WTC11 (cell line): ENCODE measurements around the gene KCNJ6. TPM values are rescaled to one million over a fixed set of nuclear protein-coding genes. Genes with fewer than 3 reads are reported as not detected.

ENCODE experiments used
- ATAC-seq: fragments of 200-7000 bp; cut with Tn5 transposase; 2 replicates; pipeline ENCODE4 v1.10.0; 2021; ENCODE audit warnings: mild to moderate bottlenecking, moderate library complexity
- CTCF ChIA-PET: fragments of 300-600 bp; sonication (Branson Sonifier 250); formaldehyde crosslinking; loops from one replicate; lab custom pipeline; 2021; ENCODE audit warnings: antibody characterized with exemption; lab: Charles Lee
- POLR2A ChIA-PET: fragments of 350-600 bp; sonication (Branson Sonifier 250); formaldehyde crosslinking; loops from one replicate; lab custom pipeline; 2021; ENCODE audit warnings: antibody characterized with exemption; lab: Charles Lee
- DNase-seq: peaks from one replicate; pipeline ENCODE4 v3.0.0; 2021; ENCODE audit warnings: low spot score
- H3K27ac Mint-ChIP-seq: 2 replicates; pipeline ENCODE4 v1.8.0; 2021; ENCODE audit warnings: mixed read lengths
- H3K27me3 Mint-ChIP-seq: 2 replicates; pipeline ENCODE4 v1.8.0; 2021; ENCODE audit warnings: low read depth, mild to moderate bottlenecking, moderate library complexity, mixed read lengths
- H3K36me3 Mint-ChIP-seq: 2 replicates; pipeline ENCODE4 v1.8.0; 2021; ENCODE audit warnings: mixed read lengths
- H3K4me1 Mint-ChIP-seq: 2 replicates; pipeline ENCODE4 v1.8.0; 2022; ENCODE audit warnings: mixed read lengths
- H3K4me3 Mint-ChIP-seq: 2 replicates; pipeline ENCODE4 v1.8.0; 2021; ENCODE audit warnings: mild to moderate bottlenecking, moderate library complexity, mixed read lengths
- H3K9me3 Mint-ChIP-seq: 2 replicates; pipeline ENCODE4 v1.8.0; 2021; ENCODE audit warnings: mixed read lengths
- FOXJ3 ChIP-seq: sonication (generic); formaldehyde crosslinking; IDR thresholded peaks from 2 replicates; pipeline ENCODE4 v1.9.0; 2021; ENCODE audit warnings: missing genetic modification reagents, mild to moderate bottlenecking, borderline replicate concordance
- FOXK1 ChIP-seq: sonication (generic); formaldehyde crosslinking; IDR thresholded peaks from 2 replicates; pipeline ENCODE4 v1.8.0; 2022; ENCODE audit warnings: mild to moderate bottlenecking, moderate library complexity, missing genetic modification reagents
- JAZF1 ChIP-seq: fragments of 250-450 bp; sonication (Bioruptor Pico); IDR thresholded peaks from 2 replicates; pipeline ENCODE4 v1.9.0; 2021; ENCODE audit warnings: moderate library complexity, mild to moderate bottlenecking, inconsistent platforms
- JUN ChIP-seq: sonication (generic); formaldehyde crosslinking; IDR thresholded peaks from 2 replicates; pipeline ENCODE4 v1.8.0; 2023; ENCODE audit warnings: mild to moderate bottlenecking, missing genetic modification reagents
- NR1H2 ChIP-seq: sonication (generic); formaldehyde crosslinking; IDR thresholded peaks from 2 replicates; pipeline ENCODE4 v1.9.0; 2021; ENCODE audit warnings: mild to moderate bottlenecking, moderate library complexity, missing genetic modification reagents
- NR3C1 ChIP-seq: sonication (generic); formaldehyde crosslinking; conservative IDR thresholded peaks from 2 replicates; pipeline ENCODE4 v1.8.1; 2023; ENCODE audit warnings: low read depth, mild to moderate bottlenecking, missing genetic modification reagents
- OVOL2 ChIP-seq: fragments of 250-450 bp; sonication (Bioruptor Pico); IDR thresholded peaks from 2 replicates; pipeline ENCODE4 v1.9.0; 2021; ENCODE audit warnings: mild to moderate bottlenecking, borderline replicate concordance
- TCF7 ChIP-seq: sonication (generic); formaldehyde crosslinking; IDR thresholded peaks from 2 replicates; pipeline ENCODE4 v1.8.0; 2022; ENCODE audit warnings: mild to moderate bottlenecking, low read depth, missing genetic modification reagents, moderate library complexity
- TEAD1 ChIP-seq: sonication (generic); formaldehyde crosslinking; IDR thresholded peaks from 2 replicates; pipeline ENCODE4 v1.8.0; 2022; ENCODE audit warnings: mild to moderate bottlenecking, missing genetic modification reagents
- ZNF263 ChIP-seq: sonication (generic); formaldehyde crosslinking; IDR thresholded peaks from 2 replicates; pipeline ENCODE4 v1.8.1; 2022; ENCODE audit warnings: low read depth, mild to moderate bottlenecking, moderate library complexity, missing genetic modification reagents
- ZNF317 ChIP-seq: sonication (generic); formaldehyde crosslinking; IDR thresholded peaks from 2 replicates; pipeline ENCODE4 v1.8.1; 2023; ENCODE audit warnings: low read depth, mild to moderate bottlenecking, moderate library complexity, missing genetic modification reagents, borderline replicate concordance
- total RNA-seq: library from RNA; stranded (reverse); gene quantifications from 3 replicates; pipeline ENCODE4 v1.2.3, GENCODE V29; 2021
- TF ChIP-seq, protein P1 (sequence below): sonication (generic); formaldehyde crosslinking; conservative IDR thresholded peaks from 2 replicates; pipeline ENCODE4 v1.8.1; 2023; ENCODE audit warnings: mild to moderate bottlenecking, low read depth, missing genetic modification reagents, moderate library complexity
- TF ChIP-seq, protein P2 (sequence below): fragments of 250-450 bp; sonication (Bioruptor Pico); IDR thresholded peaks from 2 replicates; pipeline ENCODE4 v1.9.0; 2021; ENCODE audit warnings: mild to moderate bottlenecking
- TF ChIP-seq, protein P3 (sequence below): fragments of 200-600 bp; IDR thresholded peaks from 2 replicates; pipeline ENCODE4 v1.8.0; 2022; ENCODE audit warnings: antibody characterized with exemption
- TF ChIP-seq, protein P4 (sequence below): sonication (generic); formaldehyde crosslinking; IDR thresholded peaks from 2 replicates; pipeline ENCODE4 v1.8.1; 2023; ENCODE audit warnings: mild to moderate bottlenecking, moderate library complexity, missing genetic modification reagents
- TF ChIP-seq, protein P5 (sequence below): sonication (generic); formaldehyde crosslinking; IDR thresholded peaks from 2 replicates; pipeline ENCODE4 v1.8.1; 2022; ENCODE audit warnings: low read depth, missing genetic modification reagents, borderline replicate concordance
- TF ChIP-seq, protein P6 (sequence below): sonication (generic); formaldehyde crosslinking; IDR thresholded peaks from 2 replicates; pipeline ENCODE4 v1.8.0; 2022; ENCODE audit warnings: mild to moderate bottlenecking, missing genetic modification reagents
- TF ChIP-seq, protein P7 (sequence below): sonication (generic); formaldehyde crosslinking; IDR thresholded peaks from 2 replicates; pipeline ENCODE4 v1.8.0; 2022; ENCODE audit warnings: mild to moderate bottlenecking, missing genetic modification reagents

The KCNJ6 gene
- total RNA-seq, 1 experiment from 2014 or later: 0.35 TPM

DNA sequence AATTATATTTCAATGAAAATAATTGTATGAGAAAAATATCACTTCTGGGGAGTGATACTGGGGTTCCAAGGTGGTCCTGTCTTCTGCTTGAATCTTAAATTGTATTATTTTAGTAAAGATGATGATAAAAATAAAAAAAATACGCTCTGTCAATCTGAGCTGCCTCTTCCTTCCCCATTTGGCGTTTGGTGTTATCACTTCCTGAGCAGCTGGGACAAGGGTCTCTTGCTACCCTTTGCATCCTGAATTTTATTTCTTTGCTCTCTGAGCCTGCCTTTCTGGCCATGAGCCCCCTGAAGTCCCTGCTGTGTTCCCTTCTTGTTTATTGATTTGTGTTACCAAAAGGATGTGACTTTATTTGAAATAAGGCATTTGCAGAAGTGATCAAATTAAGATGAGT lies 111.0 kb downstream of the KCNJ6 start:
- ChIA-PET POLR2A (no interaction called here), CTCF (no interaction called here)
- Mint-ChIP-seq H3K27me3 (no peaks in the 10 kb centered on the region), H3K36me3 (no peaks in the 10 kb centered on the region), H3K27ac (no peak overlapping the region), H3K4me1 (no peaks in the 10 kb centered on the region), H3K9me3 (peaks cover 15% of the 10 kb centered on the region), H3K4me3 (no peak overlapping the region)
- TF ChIP-seq, protein P1, sequence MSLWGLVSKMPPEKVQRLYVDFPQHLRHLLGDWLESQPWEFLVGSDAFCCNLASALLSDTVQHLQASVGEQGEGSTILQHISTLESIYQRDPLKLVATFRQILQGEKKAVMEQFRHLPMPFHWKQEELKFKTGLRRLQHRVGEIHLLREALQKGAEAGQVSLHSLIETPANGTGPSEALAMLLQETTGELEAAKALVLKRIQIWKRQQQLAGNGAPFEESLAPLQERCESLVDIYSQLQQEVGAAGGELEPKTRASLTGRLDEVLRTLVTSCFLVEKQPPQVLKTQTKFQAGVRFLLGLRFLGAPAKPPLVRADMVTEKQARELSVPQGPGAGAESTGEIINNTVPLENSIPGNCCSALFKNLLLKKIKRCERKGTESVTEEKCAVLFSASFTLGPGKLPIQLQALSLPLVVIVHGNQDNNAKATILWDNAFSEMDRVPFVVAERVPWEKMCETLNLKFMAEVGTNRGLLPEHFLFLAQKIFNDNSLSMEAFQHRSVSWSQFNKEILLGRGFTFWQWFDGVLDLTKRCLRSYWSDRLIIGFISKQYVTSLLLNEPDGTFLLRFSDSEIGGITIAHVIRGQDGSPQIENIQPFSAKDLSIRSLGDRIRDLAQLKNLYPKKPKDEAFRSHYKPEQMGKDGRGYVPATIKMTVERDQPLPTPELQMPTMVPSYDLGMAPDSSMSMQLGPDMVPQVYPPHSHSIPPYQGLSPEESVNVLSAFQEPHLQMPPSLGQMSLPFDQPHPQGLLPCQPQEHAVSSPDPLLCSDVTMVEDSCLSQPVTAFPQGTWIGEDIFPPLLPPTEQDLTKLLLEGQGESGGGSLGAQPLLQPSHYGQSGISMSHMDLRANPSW (CRISPR knock-in tag): no peak
- TF ChIP-seq TCF7 (CRISPR knock-in tag): no peak
- no peak for TF ChIP-seq FOXJ3 (CRISPR knock-in tag)
- no peak for TF ChIP-seq OVOL2 (CRISPR knock-in tag)
- TF ChIP-seq, protein P2, sequence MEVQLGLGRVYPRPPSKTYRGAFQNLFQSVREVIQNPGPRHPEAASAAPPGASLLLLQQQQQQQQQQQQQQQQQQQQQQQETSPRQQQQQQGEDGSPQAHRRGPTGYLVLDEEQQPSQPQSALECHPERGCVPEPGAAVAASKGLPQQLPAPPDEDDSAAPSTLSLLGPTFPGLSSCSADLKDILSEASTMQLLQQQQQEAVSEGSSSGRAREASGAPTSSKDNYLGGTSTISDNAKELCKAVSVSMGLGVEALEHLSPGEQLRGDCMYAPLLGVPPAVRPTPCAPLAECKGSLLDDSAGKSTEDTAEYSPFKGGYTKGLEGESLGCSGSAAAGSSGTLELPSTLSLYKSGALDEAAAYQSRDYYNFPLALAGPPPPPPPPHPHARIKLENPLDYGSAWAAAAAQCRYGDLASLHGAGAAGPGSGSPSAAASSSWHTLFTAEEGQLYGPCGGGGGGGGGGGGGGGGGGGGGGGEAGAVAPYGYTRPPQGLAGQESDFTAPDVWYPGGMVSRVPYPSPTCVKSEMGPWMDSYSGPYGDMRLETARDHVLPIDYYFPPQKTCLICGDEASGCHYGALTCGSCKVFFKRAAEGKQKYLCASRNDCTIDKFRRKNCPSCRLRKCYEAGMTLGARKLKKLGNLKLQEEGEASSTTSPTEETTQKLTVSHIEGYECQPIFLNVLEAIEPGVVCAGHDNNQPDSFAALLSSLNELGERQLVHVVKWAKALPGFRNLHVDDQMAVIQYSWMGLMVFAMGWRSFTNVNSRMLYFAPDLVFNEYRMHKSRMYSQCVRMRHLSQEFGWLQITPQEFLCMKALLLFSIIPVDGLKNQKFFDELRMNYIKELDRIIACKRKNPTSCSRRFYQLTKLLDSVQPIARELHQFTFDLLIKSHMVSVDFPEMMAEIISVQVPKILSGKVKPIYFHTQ (CRISPR knock-in tag): no peak
- TF ChIP-seq FOXK1: no peak
- TF ChIP-seq NR3C1 (CRISPR knock-in tag): no peak
- no peak for TF ChIP-seq JUN (CRISPR knock-in tag)
- TF ChIP-seq ZNF263 (CRISPR knock-in tag): no peak
- TF ChIP-seq, protein P3, sequence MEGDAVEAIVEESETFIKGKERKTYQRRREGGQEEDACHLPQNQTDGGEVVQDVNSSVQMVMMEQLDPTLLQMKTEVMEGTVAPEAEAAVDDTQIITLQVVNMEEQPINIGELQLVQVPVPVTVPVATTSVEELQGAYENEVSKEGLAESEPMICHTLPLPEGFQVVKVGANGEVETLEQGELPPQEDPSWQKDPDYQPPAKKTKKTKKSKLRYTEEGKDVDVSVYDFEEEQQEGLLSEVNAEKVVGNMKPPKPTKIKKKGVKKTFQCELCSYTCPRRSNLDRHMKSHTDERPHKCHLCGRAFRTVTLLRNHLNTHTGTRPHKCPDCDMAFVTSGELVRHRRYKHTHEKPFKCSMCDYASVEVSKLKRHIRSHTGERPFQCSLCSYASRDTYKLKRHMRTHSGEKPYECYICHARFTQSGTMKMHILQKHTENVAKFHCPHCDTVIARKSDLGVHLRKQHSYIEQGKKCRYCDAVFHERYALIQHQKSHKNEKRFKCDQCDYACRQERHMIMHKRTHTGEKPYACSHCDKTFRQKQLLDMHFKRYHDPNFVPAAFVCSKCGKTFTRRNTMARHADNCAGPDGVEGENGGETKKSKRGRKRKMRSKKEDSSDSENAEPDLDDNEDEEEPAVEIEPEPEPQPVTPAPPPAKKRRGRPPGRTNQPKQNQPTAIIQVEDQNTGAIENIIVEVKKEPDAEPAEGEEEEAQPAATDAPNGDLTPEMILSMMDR: no peak
- no peak for TF ChIP-seq TEAD1 (CRISPR knock-in tag)
- TF ChIP-seq, protein P4, sequence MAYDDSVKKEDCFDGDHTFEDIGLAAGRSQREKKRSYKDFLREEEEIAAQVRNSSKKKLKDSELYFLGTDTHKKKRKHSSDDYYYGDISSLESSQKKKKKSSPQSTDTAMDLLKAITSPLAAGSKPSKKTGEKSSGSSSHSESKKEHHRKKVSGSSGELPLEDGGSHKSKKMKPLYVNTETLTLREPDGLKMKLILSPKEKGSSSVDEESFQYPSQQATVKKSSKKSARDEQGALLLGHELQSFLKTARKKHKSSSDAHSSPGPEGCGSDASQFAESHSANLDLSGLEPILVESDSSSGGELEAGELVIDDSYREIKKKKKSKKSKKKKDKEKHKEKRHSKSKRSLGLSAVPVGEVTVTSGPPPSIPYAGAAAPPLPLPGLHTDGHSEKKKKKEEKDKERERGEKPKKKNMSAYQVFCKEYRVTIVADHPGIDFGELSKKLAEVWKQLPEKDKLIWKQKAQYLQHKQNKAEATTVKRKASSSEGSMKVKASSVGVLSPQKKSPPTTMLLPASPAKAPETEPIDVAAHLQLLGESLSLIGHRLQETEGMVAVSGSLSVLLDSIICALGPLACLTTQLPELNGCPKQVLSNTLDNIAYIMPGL (CRISPR knock-in tag): no peak
- TF ChIP-seq, protein P5, sequence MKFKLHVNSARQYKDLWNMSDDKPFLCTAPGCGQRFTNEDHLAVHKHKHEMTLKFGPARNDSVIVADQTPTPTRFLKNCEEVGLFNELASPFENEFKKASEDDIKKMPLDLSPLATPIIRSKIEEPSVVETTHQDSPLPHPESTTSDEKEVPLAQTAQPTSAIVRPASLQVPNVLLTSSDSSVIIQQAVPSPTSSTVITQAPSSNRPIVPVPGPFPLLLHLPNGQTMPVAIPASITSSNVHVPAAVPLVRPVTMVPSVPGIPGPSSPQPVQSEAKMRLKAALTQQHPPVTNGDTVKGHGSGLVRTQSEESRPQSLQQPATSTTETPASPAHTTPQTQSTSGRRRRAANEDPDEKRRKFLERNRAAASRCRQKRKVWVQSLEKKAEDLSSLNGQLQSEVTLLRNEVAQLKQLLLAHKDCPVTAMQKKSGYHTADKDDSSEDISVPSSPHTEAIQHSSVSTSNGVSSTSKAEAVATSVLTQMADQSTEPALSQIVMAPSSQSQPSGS (CRISPR knock-in tag): no peak
- TF ChIP-seq JAZF1 (CRISPR knock-in tag): no peak
- TF ChIP-seq ZNF317 (CRISPR knock-in tag): no peak
- TF ChIP-seq, protein P6, sequence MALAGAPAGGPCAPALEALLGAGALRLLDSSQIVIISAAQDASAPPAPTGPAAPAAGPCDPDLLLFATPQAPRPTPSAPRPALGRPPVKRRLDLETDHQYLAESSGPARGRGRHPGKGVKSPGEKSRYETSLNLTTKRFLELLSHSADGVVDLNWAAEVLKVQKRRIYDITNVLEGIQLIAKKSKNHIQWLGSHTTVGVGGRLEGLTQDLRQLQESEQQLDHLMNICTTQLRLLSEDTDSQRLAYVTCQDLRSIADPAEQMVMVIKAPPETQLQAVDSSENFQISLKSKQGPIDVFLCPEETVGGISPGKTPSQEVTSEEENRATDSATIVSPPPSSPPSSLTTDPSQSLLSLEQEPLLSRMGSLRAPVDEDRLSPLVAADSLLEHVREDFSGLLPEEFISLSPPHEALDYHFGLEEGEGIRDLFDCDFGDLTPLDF: no peak
- TF ChIP-seq, protein P7, sequence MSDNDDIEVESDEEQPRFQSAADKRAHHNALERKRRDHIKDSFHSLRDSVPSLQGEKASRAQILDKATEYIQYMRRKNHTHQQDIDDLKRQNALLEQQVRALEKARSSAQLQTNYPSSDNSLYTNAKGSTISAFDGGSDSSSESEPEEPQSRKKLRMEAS (CRISPR knock-in tag): no peak
- TF ChIP-seq NR1H2: no peak
- ATAC-seq (no peak), DNase-seq (no peak)
